Esophagus squamous epithelium (tissue), 5 donors: Measurements from ENCODE around the gene SLC41A3. TPM values are rescaled to one million over a fixed set of nuclear protein-coding genes. Genes with fewer than 3 reads are reported as not detected.
"Not testable (repeated sequence)": the region's sequence is repeated elsewhere in the genome, so short reads cannot be mapped to it uniquely, and the experiment has no call there.

Experiments
- DNase-seq: peaks from one replicate; lab custom pipeline; 2025; lab: John Stamatoyannopoulos, UW
- H3K27ac ChIP-seq, 4 donors: fragments of 200-600 bp; sonication (generic); one replicate each; pipeline ENCODE4 v1.5.1; 2016 to 2019; ENCODE audit warnings: mild to moderate bottlenecking in 1 of 4
- H3K27me3 ChIP-seq, 4 donors: fragments of 200-600 bp; sonication (generic); 1 replicate in 3 of 4; 2 replicates in 1 of 4; pipeline versions ENCODE4 v1.5.1 to v1.6.0; 2017 to 2021; ENCODE audit warnings: antibody characterized with exemption in 1 of 4
- H3K36me3 ChIP-seq, 3 donors: fragments of 200-600 bp; sonication (generic); one replicate each; pipeline ENCODE4 v1.5.1; 2016 to 2019
- H3K4me1 ChIP-seq, 3 donors: fragments of 200-600 bp; sonication (generic); one replicate each; pipeline ENCODE4 v1.5.1; 2017 to 2019
- H3K4me3 ChIP-seq, 4 donors: fragments of 200-600 bp; sonication (generic); 1 replicate in 3 of 4; 2 replicates in 1 of 4; pipeline ENCODE4 v1.5.1; 2016 to 2019; ENCODE audit warnings: mild to moderate bottlenecking in 2 of 4, moderate library complexity in 1 of 4
- H3K9me3 ChIP-seq, 3 donors: fragments of 200-600 bp; sonication (generic); one replicate each; pipeline ENCODE4 v1.5.1; 2016 to 2019
- CTCF ChIP-seq, 6 experiments: fragments of 450-650 bp in 4 of 6; fragments of 200-600 bp in 2 of 6; sonication (generic) in 2 of 6; IDR thresholded peaks; one replicate each; pipeline ENCODE4 v1.5.1; 2016 to 2019; ENCODE audit warnings: antibody characterized with exemption in 6 of 6, mild to moderate bottlenecking in 4 of 6, moderate library complexity in 4 of 6
- POLR2A ChIP-seq, 4 donors: fragments of 450-650 bp; IDR thresholded peaks; one replicate each; pipeline ENCODE4 v1.6.1; 2017; ENCODE audit warnings: antibody characterized with exemption in 4 of 4, mild to moderate bottlenecking in 4 of 4, moderate library complexity in 3 of 4
- WGBS, 2 donors: methylation state at CpG; one replicate each; pipeline ENCODE4 v1.1.5; 2018; 5-methylcytosine and 5-hydroxymethylcytosine counted together
- intact Hi-C: fragments of 100-400 bp; cut with DNase I; formaldehyde crosslinking; loops from one replicate; pipeline ENCODE4 v1.15.0; 2022
- total RNA-seq, 4 donors: library from RNA; depleted of rRNA; stranded (reverse); fragments of >200 nt; gene quantifications; one replicate each; pipeline ENCODE4 v1.1.0, GENCODE V29; 2016
- donor health status: DM: yes; HTN: yes; CAD: no.

The SLC41A3 gene
- total RNA-seq, 4 donors from 2014 or later: 17.7 to 46.5 (median 20.4) TPM

- intact Hi-C loops: no loop called here
- no peak for TF ChIP-seq CTCF (IDR thresholded peaks at IDR 0.05)
- TF ChIP-seq POLR2A (IDR thresholded peaks at IDR 0.05): no peak
- peaks cover 0 to 5% (median 0%) of the 10 kb centered on the region in 3 donors for H3K9me3 ChIP-seq
- no peak for DNase-seq
- H3K4me1 ChIP-seq: peaks cover 0 to 6% (median 0%) of the 10 kb centered on the region in 3 donors
- WGBS, 2 donors: 64 to 81% methylated on average over 2 of the region's 2 CpGs
- H3K36me3 ChIP-seq: peaks cover 0 to 10% (median 0%) of the 10 kb centered on the region in 3 donors
- H3K27me3 ChIP-seq: no peaks in the 10 kb centered on the region
- no peak overlapping the region for H3K4me3 ChIP-seq
- no peak overlapping the region for H3K27ac ChIP-seq
Measured at GRCh38 chr3:126039870-126040269, 44.1 kb downstream of the SLC41A3 start.

GRCh38 chr3:126038791-126039190 is 45.1 kb downstream of the SLC41A3 start:
- H3K27me3 ChIP-seq, H3K9me3 ChIP-seq, intact Hi-C loops, H3K27ac ChIP-seq, H3K4me1 ChIP-seq, DNase-seq, H3K4me3 ChIP-seq: not testable (repeated sequence)
- WGBS, 2 donors: 66 to 92% methylated on average over 2 of the region's 2 CpGs
- peaks cover 0 to 12% (median 0%) of the 10 kb centered on the region in 3 donors for H3K36me3 ChIP-seq

- no peaks in the 10 kb centered on the region for H3K27me3 ChIP-seq
- intact Hi-C loops: no loop called here
- no peak overlapping the region for H3K4me3 ChIP-seq
- peaks cover 0 to 6% (median 0%) of the 10 kb centered on the region in 3 donors for H3K4me1 ChIP-seq
- no peak for DNase-seq
- H3K27ac ChIP-seq: no peak overlapping the region
- H3K36me3 ChIP-seq: peaks cover 0 to 39% (median 6%) of the 10 kb centered on the region in 3 donors
- TF ChIP-seq CTCF (IDR thresholded peaks at IDR 0.05) (no peak), POLR2A (IDR thresholded peaks at IDR 0.05) (no peak)
- peaks cover 0 to 5% (median 0%) of the 10 kb centered on the region in 3 donors for H3K9me3 ChIP-seq
- 91 to 94% methylated on average over 5 to 9 of the region's 10 CpGs for WGBS, 2 donors
Measured at GRCh38 chr3:126036056-126036549, 47.8 kb downstream of the SLC41A3 start.

GRCh38 chr3:126035362-126036050 is 48.4 kb downstream of the SLC41A3 start:
- no peak for TF ChIP-seq POLR2A (IDR thresholded peaks at IDR 0.05)
- no peak for TF ChIP-seq CTCF (IDR thresholded peaks at IDR 0.05)
- Histone ChIP-seq H3K9me3 (peaks cover 0 to 5% (median 0%) of the 10 kb centered on the region in 3 donors), H3K27me3 (no peaks in the 10 kb centered on the region), H3K36me3 (peaks cover 0 to 39% (median 6%) of the 10 kb centered on the region in 3 donors), H3K27ac (no peak overlapping the region), H3K4me1 (peaks cover 0 to 6% (median 0%) of the 10 kb centered on the region in 3 donors), H3K4me3 (no peak overlapping the region)
- 88 to 91% methylated on average over 12 of the region's 12 CpGs for WGBS, 2 donors
- intact Hi-C loops: no loop called here
- DNase-seq: no peak

- no peaks in the 10 kb centered on the region for H3K27me3 ChIP-seq
- H3K4me3 ChIP-seq: no peak overlapping the region
- intact Hi-C loops: no loop called here
- no peak overlapping the region for H3K27ac ChIP-seq
- DNase-seq: no peak
- TF ChIP-seq CTCF (IDR thresholded peaks at IDR 0.05): no peak
- no peak for TF ChIP-seq POLR2A (IDR thresholded peaks at IDR 0.05)
- H3K9me3 ChIP-seq: peaks cover 0 to 5% (median 0%) of the 10 kb centered on the region in 3 donors
- peaks cover 0 to 2% (median 0%) of the 10 kb centered on the region in 3 donors for H3K4me1 ChIP-seq
- peaks cover 0 to 39% (median 6%) of the 10 kb centered on the region in 3 donors for H3K36me3 ChIP-seq
- WGBS, 2 donors: 67 to 68% methylated on average over 11 of the region's 11 CpGs
Measured at GRCh38 chr3:126034481-126035361, 49.2 kb downstream of the SLC41A3 start.
